ENCODE results near the gene TAX1BP1. TPM values are rescaled to one million over a fixed set of nuclear protein-coding genes. Genes with fewer than 3 reads are reported as not detected.

The TAX1BP1 gene
- total RNA-seq, 1 donor from 2014 or later: 87.6 TPM

DNA sequence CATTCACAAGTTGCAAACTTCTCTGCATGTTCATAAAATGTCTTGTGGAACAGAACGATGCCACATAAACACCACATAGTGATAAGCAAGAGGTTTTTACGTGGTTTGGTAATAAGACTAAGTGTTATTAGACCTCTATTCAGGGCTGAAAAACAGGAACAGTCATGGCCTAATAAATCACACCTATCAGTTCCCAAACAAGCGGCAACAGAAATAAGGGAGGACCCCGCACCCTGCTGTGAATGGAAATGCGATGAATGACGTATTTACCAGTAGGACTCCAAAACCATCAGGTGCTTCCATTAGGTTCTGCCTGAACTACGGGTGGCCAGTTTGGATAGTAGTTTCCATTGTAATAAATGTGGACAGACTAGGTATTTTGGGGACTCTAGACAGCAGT is 129.1 kb downstream of the TAX1BP1 start:
- TF ChIP-seq, protein P1, sequence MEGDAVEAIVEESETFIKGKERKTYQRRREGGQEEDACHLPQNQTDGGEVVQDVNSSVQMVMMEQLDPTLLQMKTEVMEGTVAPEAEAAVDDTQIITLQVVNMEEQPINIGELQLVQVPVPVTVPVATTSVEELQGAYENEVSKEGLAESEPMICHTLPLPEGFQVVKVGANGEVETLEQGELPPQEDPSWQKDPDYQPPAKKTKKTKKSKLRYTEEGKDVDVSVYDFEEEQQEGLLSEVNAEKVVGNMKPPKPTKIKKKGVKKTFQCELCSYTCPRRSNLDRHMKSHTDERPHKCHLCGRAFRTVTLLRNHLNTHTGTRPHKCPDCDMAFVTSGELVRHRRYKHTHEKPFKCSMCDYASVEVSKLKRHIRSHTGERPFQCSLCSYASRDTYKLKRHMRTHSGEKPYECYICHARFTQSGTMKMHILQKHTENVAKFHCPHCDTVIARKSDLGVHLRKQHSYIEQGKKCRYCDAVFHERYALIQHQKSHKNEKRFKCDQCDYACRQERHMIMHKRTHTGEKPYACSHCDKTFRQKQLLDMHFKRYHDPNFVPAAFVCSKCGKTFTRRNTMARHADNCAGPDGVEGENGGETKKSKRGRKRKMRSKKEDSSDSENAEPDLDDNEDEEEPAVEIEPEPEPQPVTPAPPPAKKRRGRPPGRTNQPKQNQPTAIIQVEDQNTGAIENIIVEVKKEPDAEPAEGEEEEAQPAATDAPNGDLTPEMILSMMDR (conservative IDR thresholded peaks at IDR 0.05): no peak
- DNase-seq (ENCODE audit: extremely low spot score, unreplicated experiment): no peak
- H3K27me3 Mint-ChIP-seq: no peaks in the 10 kb centered on the region
- no peaks in the 10 kb centered on the region for H3K9me3 Mint-ChIP-seq
- no peak overlapping the region for H3K27ac Mint-ChIP-seq
- H3K4me1 Mint-ChIP-seq (ENCODE audit: unreplicated experiment): peaks cover 9% of the 10 kb centered on the region
- no peak overlapping the region for H3K4me3 Mint-ChIP-seq
- H3K36me3 Mint-ChIP-seq: no peaks in the 10 kb centered on the region

DNA sequence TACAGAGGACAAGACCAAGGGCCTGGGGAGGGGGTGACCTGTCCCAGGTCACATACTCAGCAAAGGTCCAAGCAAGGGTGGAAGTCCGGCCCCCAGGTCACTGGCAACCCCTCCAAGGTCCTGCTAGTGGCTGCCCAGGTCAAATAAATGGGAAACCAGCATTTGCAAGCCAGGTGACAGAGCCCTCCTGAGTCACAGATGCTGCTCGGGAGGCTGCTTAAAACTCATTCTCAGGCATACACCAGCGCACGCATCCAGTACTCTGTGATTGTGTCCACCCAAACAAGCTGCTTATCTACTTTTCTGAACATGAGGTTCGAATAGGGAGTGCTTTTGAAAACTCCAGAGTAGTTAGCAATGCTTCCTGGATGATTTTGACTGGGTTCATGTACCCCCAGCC is 130.6 kb downstream of the TAX1BP1 start:
- TF ChIP-seq, protein P1 (conservative IDR thresholded peaks at IDR 0.05): no peak
- H3K27me3 Mint-ChIP-seq: no peaks in the 10 kb centered on the region
- no peaks in the 10 kb centered on the region for H3K9me3 Mint-ChIP-seq
- no peak overlapping the region for H3K4me3 Mint-ChIP-seq
- DNase-seq (ENCODE audit: extremely low spot score, unreplicated experiment): no peak
- no peak overlapping the region for H3K27ac Mint-ChIP-seq
- peaks cover 9% of the 10 kb centered on the region for H3K4me1 Mint-ChIP-seq (ENCODE audit: unreplicated experiment)
- no peaks in the 10 kb centered on the region for H3K36me3 Mint-ChIP-seq

DNA sequence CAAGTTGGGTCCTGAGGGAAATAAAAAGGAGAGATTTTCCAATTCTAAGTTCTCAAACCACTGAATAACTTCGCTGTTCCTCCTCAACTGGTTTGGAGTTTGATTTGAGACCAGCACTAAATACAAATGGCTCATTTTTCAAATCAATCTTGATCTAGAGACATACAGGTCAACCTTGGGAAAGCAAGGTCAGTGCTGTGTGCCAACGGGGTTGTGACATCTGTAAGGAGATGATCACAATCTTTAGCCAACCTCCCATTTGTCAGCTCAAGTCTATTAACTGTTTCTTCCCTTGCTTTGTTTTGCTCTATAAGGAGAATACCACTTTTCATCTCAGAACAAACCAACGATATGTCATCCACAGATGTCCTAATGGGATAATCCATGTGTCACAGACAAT is 131.1 kb downstream of the TAX1BP1 start:
- no peak for DNase-seq (ENCODE audit: extremely low spot score, unreplicated experiment)
- TF ChIP-seq, protein P1 (conservative IDR thresholded peaks at IDR 0.05): no peak
- H3K27me3 Mint-ChIP-seq: no peaks in the 10 kb centered on the region
- no peaks in the 10 kb centered on the region for H3K9me3 Mint-ChIP-seq
- no peaks in the 10 kb centered on the region for H3K36me3 Mint-ChIP-seq
- H3K4me1 Mint-ChIP-seq (ENCODE audit: unreplicated experiment): peaks cover 9% of the 10 kb centered on the region
- no peak overlapping the region for H3K4me3 Mint-ChIP-seq
- H3K27ac Mint-ChIP-seq: no peak overlapping the region

DNA sequence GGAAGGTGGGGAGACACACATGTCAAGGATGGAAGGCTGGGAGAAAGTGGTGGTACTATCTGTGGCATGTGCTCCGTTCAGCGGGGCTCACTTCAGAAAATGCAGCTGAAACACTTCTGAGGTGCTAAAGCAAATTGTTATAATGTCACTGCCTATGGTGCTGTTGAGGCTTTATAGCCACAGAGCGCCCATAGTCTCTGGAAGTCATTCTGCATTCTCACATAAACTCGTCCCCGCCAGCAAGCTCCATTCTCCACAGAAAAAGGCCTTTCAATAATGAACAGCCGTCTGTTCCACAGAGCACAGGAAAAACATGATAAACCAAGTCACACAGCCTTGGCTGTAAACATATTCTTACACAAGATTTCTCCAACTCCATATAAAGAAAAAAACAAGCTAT is 131.9 kb downstream of the TAX1BP1 start:
- Mint-ChIP-seq H3K4me3 (no peak overlapping the region), H3K27me3 (no peaks in the 10 kb centered on the region), H3K9me3 (no peaks in the 10 kb centered on the region)

DNA sequence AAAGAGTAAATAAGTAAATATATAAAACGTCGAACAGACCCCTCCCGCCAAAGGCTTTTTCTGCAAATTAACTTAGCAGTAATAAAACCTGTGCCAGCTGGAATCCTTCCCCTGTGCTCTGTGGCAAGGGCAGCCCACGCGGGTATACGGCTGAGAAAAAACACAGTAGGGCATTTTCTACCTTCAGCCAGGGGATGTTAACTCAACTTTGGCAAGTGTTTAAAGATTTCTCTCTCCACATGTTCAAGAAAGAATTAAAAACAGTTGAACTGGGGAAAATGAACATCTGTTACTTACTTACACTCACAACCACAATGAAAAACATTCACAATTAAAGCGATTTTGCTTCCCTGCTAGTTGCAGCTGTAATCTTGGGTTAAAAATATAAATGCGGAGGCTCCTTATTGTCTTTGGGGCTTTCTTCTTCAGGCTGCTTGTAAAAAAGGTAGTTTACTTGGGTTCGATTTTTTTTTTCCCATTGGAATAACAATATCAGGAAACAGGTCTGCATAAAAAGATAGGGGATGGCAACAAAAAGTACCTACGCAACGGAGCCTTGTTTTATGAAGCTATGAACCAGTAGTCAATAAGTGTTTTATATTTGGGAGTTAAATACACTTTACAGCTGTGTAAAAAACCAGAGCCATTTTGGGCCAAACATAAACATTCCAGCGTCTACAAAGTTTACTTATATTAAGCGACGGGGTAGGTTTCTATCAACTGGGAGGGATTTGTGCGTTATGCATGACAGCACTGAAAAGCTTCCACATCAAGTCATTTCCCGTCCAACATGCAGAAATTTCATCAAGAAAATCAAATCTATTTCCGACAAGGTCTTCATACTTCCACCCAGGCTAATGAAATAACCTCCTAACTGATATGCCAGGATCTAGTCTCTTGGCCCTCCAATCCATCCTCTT is 132.7 kb downstream of the TAX1BP1 start:
- DNase-seq (ENCODE audit: extremely low spot score, unreplicated experiment): no peak
- Mint-ChIP-seq H3K27me3 (no peaks in the 10 kb centered on the region), H3K4me3 (no peak overlapping the region), H3K27ac (no peak overlapping the region), H3K36me3 (no peaks in the 10 kb centered on the region), H3K4me1 (ENCODE audit: unreplicated experiment) (no peaks in the 10 kb centered on the region), H3K9me3 (no peaks in the 10 kb centered on the region)
- TF ChIP-seq, protein P1 (conservative IDR thresholded peaks at IDR 0.05): no peak

More for the DNA sequence above, 131.9 kb downstream of the TAX1BP1 start:
- no peaks in the 10 kb centered on the region for H3K36me3 Mint-ChIP-seq
- peaks cover 5% of the 10 kb centered on the region for H3K4me1 Mint-ChIP-seq (ENCODE audit: unreplicated experiment)
- no peak overlapping the region for H3K27ac Mint-ChIP-seq
- DNase-seq (ENCODE audit: extremely low spot score, unreplicated experiment): no peak
- TF ChIP-seq, protein P1 (conservative IDR thresholded peaks at IDR 0.05): no peak

Data from type B pancreatic cell (in vitro differentiated cells).